ENCODE measurements around the gene FBXO33. TPM values are rescaled to one million over a fixed set of nuclear protein-coding genes. Genes with fewer than 3 reads are reported as not detected.

Gene FBXO33
- total RNA-seq, 4 donors from 2014 or later: 12.9 to 18.4 (median 16.2) TPM

- Histone ChIP-seq H3K36me3 (peaks cover 0 to 69% (median 0%) of the 10 kb centered on the region in 3 donors), H3K27me3 (no peaks in the 10 kb centered on the region), H3K4me3 (no peak overlapping the region), H3K9me3 (no peaks in the 10 kb centered on the region), H3K27ac (no peak overlapping the region), H3K4me1 (no peaks in the 10 kb centered on the region)
- TF ChIP-seq CTCF (IDR thresholded peaks at IDR 0.05): no peak
- TF ChIP-seq EP300 (IDR thresholded peaks at IDR 0.05): no peak
- no peak for TF ChIP-seq POLR2A (IDR thresholded peaks at IDR 0.05)
- DNase-seq (ENCODE audit: low spot score in 2 of 2): no peak
- WGBS, 2 donors: 67 to 76% methylated on average over 6 of the region's 6 CpGs
Measured at GRCh38 chr14:39398382-39398781, 33.9 kb downstream of the FBXO33 start.

GRCh38 chr14:39396448-39396847 lies 35.8 kb downstream of the FBXO33 start:
- TF ChIP-seq EP300 (IDR thresholded peaks at IDR 0.05): no peak
- TF ChIP-seq POLR2A (IDR thresholded peaks at IDR 0.05): no peak
- no peak for TF ChIP-seq CTCF (IDR thresholded peaks at IDR 0.05)
- H3K36me3 ChIP-seq: peaks cover 0 to 75% (median 0%) of the 10 kb centered on the region in 3 donors

GRCh38 chr14:39395555-39396254 lies 36.5 kb downstream of the FBXO33 start:
- no peaks in the 10 kb centered on the region for H3K9me3 ChIP-seq
- no peak overlapping the region for H3K4me3 ChIP-seq
- no peaks in the 10 kb centered on the region for H3K4me1 ChIP-seq
- TF ChIP-seq POLR2A (IDR thresholded peaks at IDR 0.05) (no peak), EP300 (IDR thresholded peaks at IDR 0.05) (no peak), CTCF (IDR thresholded peaks at IDR 0.05) (no peak)
- no peak for DNase-seq (ENCODE audit: low spot score in 2 of 2)
- H3K27ac ChIP-seq: no peak overlapping the region
- H3K36me3 ChIP-seq: peaks cover 0 to 67% (median 0%) of the 10 kb centered on the region in 3 donors
- 80 to 81% methylated on average over 4 of the region's 4 CpGs for WGBS, 2 donors
- no peaks in the 10 kb centered on the region for H3K27me3 ChIP-seq

More at GRCh38 chr14:39396448-39396847, 35.8 kb downstream of the FBXO33 start:
- no peaks in the 10 kb centered on the region for H3K27me3 ChIP-seq
- H3K4me1 ChIP-seq: no peaks in the 10 kb centered on the region
- no peaks in the 10 kb centered on the region for H3K9me3 ChIP-seq
- no peak overlapping the region for H3K4me3 ChIP-seq
- no peak overlapping the region for H3K27ac ChIP-seq
- DNase-seq (ENCODE audit: low spot score in 2 of 2): no peak

GRCh38 chr14:39393289-39393688 lies 38.9 kb downstream of the FBXO33 start:
- peaks cover 0 to 46% (median 0%) of the 10 kb centered on the region in 3 donors for H3K36me3 ChIP-seq
- WGBS, 2 donors: 70 to 83% methylated on average over 1 of the region's 1 CpG

More at GRCh38 chr14:39393289-39393688, 38.9 kb downstream of the FBXO33 start:
- Histone ChIP-seq H3K9me3 (no peaks in the 10 kb centered on the region), H3K4me3 (no peak overlapping the region), H3K4me1 (no peaks in the 10 kb centered on the region), H3K27me3 (no peaks in the 10 kb centered on the region), H3K27ac (no peak overlapping the region)
- DNase-seq (ENCODE audit: low spot score in 2 of 2): no peak
- TF ChIP-seq POLR2A (IDR thresholded peaks at IDR 0.05): no peak
- TF ChIP-seq EP300 (IDR thresholded peaks at IDR 0.05): no peak
- no peak for TF ChIP-seq CTCF (IDR thresholded peaks at IDR 0.05)
